Measurements from ENCODE around the gene LRP1B. TPM values are rescaled to one million over a fixed set of nuclear protein-coding genes. Genes with fewer than 3 reads are reported as not detected.

LRP1B gene
- total and polyA plus RNA-seq, 2 of the 8 experiments (the other 6 are each of a cell fraction or from before 2014, with no cell fraction given), result 0.03 TPM; not detected in 1

- no peak for TF ChIP-seq CHD7 (IDR thresholded peaks at IDR 0.05; ENCODE audit: insufficient replicate concordance, low read length)
- TF ChIP-seq PHF8 (conservative IDR thresholded peaks at IDR 0.05; ENCODE audit: low read depth, low read length), result no peak
- no peak for TF ChIP-seq NRF1 (IDR thresholded peaks at IDR 0.05; ENCODE audit: low read depth, low read length)
- no peak for TF ChIP-seq ATF2 (IDR thresholded peaks at IDR 0.05; ENCODE audit: low read length)
Measured at GRCh38 chr2:141534666-141535362, 596.0 kb downstream of the LRP1B start (continued).

Measured in H1 (cell line).